ENCODE results near the gene ITFG1.

- TF ChIP-seq CTCF (IDR thresholded peaks at IDR 0.05) (no peak), POLR2AphosphoS5 (IDR thresholded peaks at IDR 0.05) (no peak), EP300 (IDR thresholded peaks at IDR 0.05) (no peak), POLR2A (IDR thresholded peaks at IDR 0.05) (no peak)
Measured at GRCh38 chr16:47386201-47386718, 74.6 kb downstream of the ITFG1 start.
